ENCODE measurements around the gene KANK3. TPM values are rescaled to one million over a fixed set of nuclear protein-coding genes. Genes with fewer than 3 reads are reported as not detected.

Gene KANK3
- polyA plus RNA-seq, 1 donor (not counting 4 experiments of a cell fraction or from before 2014, with no cell fraction given), result 0.16 TPM

DNA sequence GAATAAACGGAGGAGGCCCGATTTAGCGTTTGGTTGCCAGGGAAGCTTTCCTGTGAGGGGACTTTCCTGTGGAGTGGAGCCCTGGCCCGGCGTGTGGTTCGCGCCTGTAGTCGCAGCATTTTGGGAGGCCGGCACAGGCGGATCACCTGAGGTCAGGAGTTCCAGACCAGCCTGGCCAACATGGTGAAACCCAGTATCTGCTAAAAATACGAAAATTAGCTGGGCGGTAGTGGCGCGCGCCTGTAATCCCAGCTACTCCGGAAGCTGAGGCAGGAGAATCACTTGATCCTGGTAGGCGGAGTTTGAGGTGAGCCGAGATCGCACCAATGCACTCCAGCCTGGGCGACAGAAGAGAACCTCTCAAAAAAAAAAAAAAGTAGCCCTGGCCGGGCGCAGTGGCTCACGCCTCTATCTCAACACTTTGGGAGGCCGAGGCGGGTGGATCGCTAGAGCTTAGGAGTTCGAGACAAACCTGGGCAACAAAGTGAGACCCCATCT is 6.9 kb downstream of the KANK3 start:
- Histone ChIP-seq H3K4me1 (ENCODE audit: control insufficient read depth, extremely low read depth, insufficient read depth, low read length) (peaks cover 4% of the 10 kb centered on the region), H3K36me3 (ENCODE audit: control insufficient read depth in 2 of 2, extremely low read depth in 1 of 2, insufficient read depth in 2 of 2, low read length in 2 of 2) (no peaks in the 10 kb centered on the region), H3K9me3 (ENCODE audit: control insufficient read depth, low read depth, low read length) (no peaks in the 10 kb centered on the region), H3K9me1 (ENCODE audit: control insufficient read depth, extremely low read depth, insufficient read depth, low read length) (no peaks in the 10 kb centered on the region), H3K9ac (ENCODE audit: control insufficient read depth, extremely low read depth, insufficient read depth, low read length) (no peak overlapping the region), H3K79me2 (ENCODE audit: control insufficient read depth, insufficient read depth, low read length) (no peaks in the 10 kb centered on the region), H3K4me2 (ENCODE audit: control insufficient read depth, extremely low read depth, insufficient read depth, low read depth, low read length) (peak overlapping the region; percentile 54), H4K20me1 (ENCODE audit: control insufficient read depth, extremely low read depth, insufficient read depth, low read length) (no peaks in the 10 kb centered on the region), H3K27ac (ENCODE audit: control insufficient read depth, insufficient read depth, low read length) (no peak overlapping the region), H3K4me3 (ENCODE audit: control insufficient read depth in 2 of 3, extremely low read depth in 1 of 3, insufficient read depth in 2 of 3, low read depth in 1 of 3, low read length in 3 of 3) (no peak overlapping the region), H3K27me3 (ENCODE audit: control insufficient read depth, extremely low read depth, insufficient read depth, low read length) (peaks cover 19% of the 10 kb centered on the region), H2AFZ (ENCODE audit: control insufficient read depth, low read length) (no peak overlapping the region)
- no peak for TF ChIP-seq EZH2 (IDR thresholded peaks at IDR 0.05; ENCODE audit: low read length)
- TF ChIP-seq, protein P1, sequence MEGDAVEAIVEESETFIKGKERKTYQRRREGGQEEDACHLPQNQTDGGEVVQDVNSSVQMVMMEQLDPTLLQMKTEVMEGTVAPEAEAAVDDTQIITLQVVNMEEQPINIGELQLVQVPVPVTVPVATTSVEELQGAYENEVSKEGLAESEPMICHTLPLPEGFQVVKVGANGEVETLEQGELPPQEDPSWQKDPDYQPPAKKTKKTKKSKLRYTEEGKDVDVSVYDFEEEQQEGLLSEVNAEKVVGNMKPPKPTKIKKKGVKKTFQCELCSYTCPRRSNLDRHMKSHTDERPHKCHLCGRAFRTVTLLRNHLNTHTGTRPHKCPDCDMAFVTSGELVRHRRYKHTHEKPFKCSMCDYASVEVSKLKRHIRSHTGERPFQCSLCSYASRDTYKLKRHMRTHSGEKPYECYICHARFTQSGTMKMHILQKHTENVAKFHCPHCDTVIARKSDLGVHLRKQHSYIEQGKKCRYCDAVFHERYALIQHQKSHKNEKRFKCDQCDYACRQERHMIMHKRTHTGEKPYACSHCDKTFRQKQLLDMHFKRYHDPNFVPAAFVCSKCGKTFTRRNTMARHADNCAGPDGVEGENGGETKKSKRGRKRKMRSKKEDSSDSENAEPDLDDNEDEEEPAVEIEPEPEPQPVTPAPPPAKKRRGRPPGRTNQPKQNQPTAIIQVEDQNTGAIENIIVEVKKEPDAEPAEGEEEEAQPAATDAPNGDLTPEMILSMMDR (optimal IDR thresholded peaks at IDR 0.05 in 1 of 3, IDR thresholded peaks at IDR 0.05 in 1 of 3, conservative IDR thresholded peaks at IDR 0.05 in 1 of 3; ENCODE audit: extremely low read depth in 1 of 3, insufficient read depth in 2 of 3, low read length in 3 of 3), result no peak
- FAIRE-seq (no peak), DNase-seq (ENCODE audit: low read depth, low spot score) (no peak)
- dilution Hi-C loops (cut with MboI; ENCODE audit: extremely low pct_ligation_motif_present, low sequenced_read_pairs), result no loop called here

DNA sequence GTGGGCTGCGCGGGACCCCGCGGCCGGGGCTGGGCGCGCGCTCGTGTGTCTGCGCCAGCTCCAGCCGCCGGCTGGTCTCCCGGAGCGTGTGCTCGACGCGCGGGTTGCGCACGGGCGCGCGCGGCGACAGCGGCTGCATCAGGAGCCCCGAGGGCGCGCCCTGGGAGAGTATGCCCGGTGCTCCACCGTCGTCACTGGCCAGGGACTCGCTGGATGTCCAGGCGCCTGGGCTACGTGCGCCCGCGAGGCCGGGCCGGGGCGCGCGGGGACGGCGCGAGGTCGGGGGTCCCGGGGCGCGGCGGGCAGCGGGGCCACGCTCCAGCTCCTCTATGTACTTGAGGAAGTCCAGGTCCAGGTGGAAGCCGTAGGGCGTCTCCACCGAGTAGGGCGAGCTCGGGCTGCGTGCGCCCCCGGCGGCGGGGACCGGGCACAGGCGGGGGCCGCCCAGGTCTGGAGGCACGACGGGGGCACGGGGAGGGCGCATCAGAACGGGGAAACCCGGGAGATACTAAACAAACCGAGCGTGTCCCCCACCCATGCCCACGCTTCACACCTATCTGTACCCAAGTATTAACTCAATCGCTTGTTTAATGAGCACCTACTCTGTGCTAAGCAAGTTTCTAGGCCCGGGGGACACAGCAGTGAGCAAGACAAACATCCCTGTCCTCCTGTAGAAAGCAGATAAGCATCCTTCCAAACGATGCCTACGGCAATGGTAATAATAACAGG is 7.6 kb downstream of the KANK3 start:
- H3K4me2 ChIP-seq (ENCODE audit: control insufficient read depth, extremely low read depth, insufficient read depth, low read depth, low read length), result peak overlapping the region; percentile 54
- no peak for DNase-seq (ENCODE audit: low read depth, low spot score)
- H3K9ac ChIP-seq (ENCODE audit: control insufficient read depth, extremely low read depth, insufficient read depth, low read length), result no peak overlapping the region
- H3K27me3 ChIP-seq (ENCODE audit: control insufficient read depth, extremely low read depth, insufficient read depth, low read length), result peaks cover 19% of the 10 kb centered on the region
- peaks cover 4% of the 10 kb centered on the region for H3K4me1 ChIP-seq (ENCODE audit: control insufficient read depth, extremely low read depth, insufficient read depth, low read length)
- TF ChIP-seq EZH2 (IDR thresholded peaks at IDR 0.05; ENCODE audit: low read length), result no peak
- TF ChIP-seq, protein P1 (optimal IDR thresholded peaks at IDR 0.05 in 1 of 3, IDR thresholded peaks at IDR 0.05 in 1 of 3, conservative IDR thresholded peaks at IDR 0.05 in 1 of 3; ENCODE audit: extremely low read depth in 1 of 3, insufficient read depth in 2 of 3, low read length in 3 of 3), result peak in 2 of 3 experiments; percentile 11 to 47
- H3K79me2 ChIP-seq (ENCODE audit: control insufficient read depth, insufficient read depth, low read length), result no peaks in the 10 kb centered on the region
- peak overlapping the region; percentile 14 to 51 (median 38) for H3K4me3 ChIP-seq (ENCODE audit: control insufficient read depth in 2 of 3, extremely low read depth in 1 of 3, insufficient read depth in 2 of 3, low read depth in 1 of 3, low read length in 3 of 3)
- dilution Hi-C loops (cut with MboI; ENCODE audit: extremely low pct_ligation_motif_present, low sequenced_read_pairs), result no loop called here
- no peaks in the 10 kb centered on the region for H4K20me1 ChIP-seq (ENCODE audit: control insufficient read depth, extremely low read depth, insufficient read depth, low read length)
- H3K9me3 ChIP-seq (ENCODE audit: control insufficient read depth, low read depth, low read length), result no peaks in the 10 kb centered on the region
- H3K36me3 ChIP-seq (ENCODE audit: control insufficient read depth in 2 of 2, extremely low read depth in 1 of 2, insufficient read depth in 2 of 2, low read length in 2 of 2), result no peaks in the 10 kb centered on the region
- FAIRE-seq, result no peak
- H3K27ac ChIP-seq (ENCODE audit: control insufficient read depth, insufficient read depth, low read length), result no peak overlapping the region
- H3K9me1 ChIP-seq (ENCODE audit: control insufficient read depth, extremely low read depth, insufficient read depth, low read length), result no peaks in the 10 kb centered on the region
- H2AFZ ChIP-seq (ENCODE audit: control insufficient read depth, low read length), result peak overlapping the region; percentile 12

Measured in keratinocyte (primary cell).